NCI-H446 treated with DMSO at 0.1 percent for 48 hours (cell line): ENCODE measurements around the gene VSNL1.
A peak's percentile ranks its signal among the peaks of the same experiment; 100 is the strongest.

ENCODE experiments used
- DNase-seq: peaks from one replicate; lab custom pipeline; 2025; lab: John Stamatoyannopoulos, UW

VSNL1 gene

GRCh38 chr2:17583166-17583565 lies 42.7 kb downstream of the VSNL1 start:
- peak; percentile 62 for DNase-seq

- peak; percentile 55 for DNase-seq
These were observed 43.1 kb downstream of the VSNL1 start for GRCh38 chr2:17583646-17584045.

GRCh38 chr2:17584689-17585088 lies 44.2 kb downstream of the VSNL1 start:
- no peak for DNase-seq

- DNase-seq: no peak
These were observed 47.0 kb downstream of the VSNL1 start for GRCh38 chr2:17587469-17587868.

- DNase-seq: no peak
These were observed 47.5 kb downstream of the VSNL1 start for GRCh38 chr2:17588031-17588430.

GRCh38 chr2:17589406-17590035 lies 49.0 kb downstream of the VSNL1 start:
- no peak for DNase-seq

- DNase-seq: no peak
These were observed 49.9 kb downstream of the VSNL1 start for GRCh38 chr2:17590342-17590911.

- no peak for DNase-seq
These were observed 51.4 kb downstream of the VSNL1 start for GRCh38 chr2:17591846-17592245.

GRCh38 chr2:17592731-17593409 lies 52.4 kb downstream of the VSNL1 start:
- DNase-seq: no peak

- DNase-seq: no peak
These were observed 52.9 kb downstream of the VSNL1 start for GRCh38 chr2:17593445-17593840.

- no peak for DNase-seq
These were observed 53.5 kb downstream of the VSNL1 start for GRCh38 chr2:17593841-17594491.

GRCh38 chr2:17594533-17595401 lies 54.3 kb downstream of the VSNL1 start:
- DNase-seq: no peak

- no peak for DNase-seq
These were observed 59.1 kb downstream of the VSNL1 start for GRCh38 chr2:17599617-17600016.

- DNase-seq: no peak
These were observed 60.2 kb downstream of the VSNL1 start for GRCh38 chr2:17600556-17601204.

GRCh38 chr2:17604050-17604449 lies 63.6 kb downstream of the VSNL1 start:
- DNase-seq: no peak

- no peak for DNase-seq
These were observed 65.2 kb downstream of the VSNL1 start for GRCh38 chr2:17605696-17606095.

- no peak for DNase-seq
These were observed 66.4 kb downstream of the VSNL1 start for GRCh38 chr2:17606851-17607250.

GRCh38 chr2:17607379-17607778 lies 66.9 kb downstream of the VSNL1 start:
- DNase-seq: no peak

- DNase-seq: no peak
These were observed 67.8 kb downstream of the VSNL1 start for GRCh38 chr2:17608251-17608650.

- no peak for DNase-seq
These were observed 70.0 kb downstream of the VSNL1 start for GRCh38 chr2:17610521-17610920.

- DNase-seq: no peak
These were observed 70.5 kb downstream of the VSNL1 start for GRCh38 chr2:17611036-17611435.
